Activated T-helper 1 cell treated with anti-CD3 and anti-CD28 coated beads, Interleukin-12 subunit alpha, Interleukin-12 subunit beta, Interleukin-2, Interleukin-4 antibody, amounts not matched to agents 30 ng/mL and 10 ng/mL and 1 ng/mL, durations not matched to agents 14 hours and 24 hours and 36 hours (primary cell): ENCODE measurements around the gene CDH23. TPM values are rescaled to one million over a fixed set of nuclear protein-coding genes. Genes with fewer than 3 reads are reported as not detected.

Experiments used
- DNase-seq: peaks from one replicate; pipeline ENCODE4 v3.0.0; 2021; ENCODE audit warnings: low spot score
- H3K27ac Mint-ChIP-seq: one replicate; pipeline ENCODE4 v1.8.0; 2021; ENCODE audit warnings: mild to moderate bottlenecking, mixed read lengths
- H3K27me3 Mint-ChIP-seq: one replicate; pipeline ENCODE4 v1.8.0; 2022; ENCODE audit warnings: mild to moderate bottlenecking, moderate library complexity, mixed read lengths; ENCODE audit not compliant: insufficient read depth
- H3K36me3 Mint-ChIP-seq: one replicate; pipeline ENCODE4 v1.8.0; 2021; ENCODE audit warnings: low read depth, mixed read lengths
- H3K4me1 Mint-ChIP-seq: one replicate; pipeline ENCODE4 v1.8.0; 2021; ENCODE audit warnings: low read depth, mixed read lengths
- H3K4me3 Mint-ChIP-seq: one replicate; pipeline ENCODE4 v1.8.0; 2021; ENCODE audit warnings: mild to moderate bottlenecking, moderate library complexity, mixed read lengths
- H3K9me3 Mint-ChIP-seq: one replicate; pipeline ENCODE4 v1.8.0; 2021; ENCODE audit warnings: mixed read lengths
- intact Hi-C: fragments of 100-400 bp; cut with micrococcal nuclease; formaldehyde crosslinking; loops from one replicate; pipeline ENCODE4 v1.15.1; 2024
- total RNA-seq: library from RNA; stranded (reverse); gene quantifications from 2 replicates; pipeline ENCODE4 v1.2.3, GENCODE V29; 2022

Gene CDH23
- total RNA-seq, 1 donor from 2014 or later: 0.57 TPM

DNA sequence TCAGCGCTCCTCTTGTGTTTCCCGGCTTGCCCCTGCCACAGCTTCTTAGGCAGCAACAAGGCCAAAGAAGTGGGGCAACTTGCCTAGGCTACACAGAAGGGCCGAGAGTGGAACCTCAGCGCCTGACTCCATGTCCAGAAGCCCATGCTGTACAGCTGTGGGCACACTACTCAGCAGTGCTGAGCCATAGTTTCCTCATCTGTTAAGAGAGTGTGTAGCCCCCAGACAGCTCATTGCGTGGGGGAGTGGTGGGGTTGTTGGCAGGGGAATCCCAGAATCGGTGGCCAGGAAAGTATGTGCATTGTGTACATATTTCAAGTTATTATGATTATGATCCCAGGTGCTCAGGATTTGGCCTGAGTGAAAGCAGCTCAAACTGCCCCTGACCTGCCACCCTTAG is 96.2 kb downstream of the CDH23 start:
- Mint-ChIP-seq H3K4me3 (no peak overlapping the region), H3K9me3 (peaks cover 5% of the 10 kb centered on the region), H3K27me3 (peaks cover 1% of the 10 kb centered on the region), H3K27ac (no peak overlapping the region), H3K36me3 (no peaks in the 10 kb centered on the region), H3K4me1 (peaks cover 16% of the 10 kb centered on the region)
- DNase-seq: no peak
- intact Hi-C loops: no loop called here

DNA sequence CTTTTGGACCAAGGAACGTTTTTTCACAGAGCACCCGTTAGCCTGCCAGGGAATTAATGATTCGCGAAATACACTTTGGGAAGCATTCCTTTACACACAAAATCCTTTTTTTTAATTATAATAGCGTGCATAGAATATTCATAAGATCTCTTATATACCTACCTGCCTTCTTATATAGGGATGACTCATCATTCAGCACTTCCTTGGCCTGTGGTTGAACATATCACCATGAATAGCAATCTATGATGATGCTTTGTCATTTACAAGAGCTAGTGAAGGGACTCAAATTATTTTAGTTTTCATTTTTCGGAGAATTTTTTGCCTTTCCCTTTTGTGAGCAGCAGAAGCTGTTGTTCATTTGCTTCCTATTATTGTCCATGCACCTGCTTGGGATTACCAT is 97.0 kb downstream of the CDH23 start:
- peaks cover 1% of the 10 kb centered on the region for H3K27me3 Mint-ChIP-seq
- intact Hi-C loops: no loop called here
- no peaks in the 10 kb centered on the region for H3K36me3 Mint-ChIP-seq

DNA sequence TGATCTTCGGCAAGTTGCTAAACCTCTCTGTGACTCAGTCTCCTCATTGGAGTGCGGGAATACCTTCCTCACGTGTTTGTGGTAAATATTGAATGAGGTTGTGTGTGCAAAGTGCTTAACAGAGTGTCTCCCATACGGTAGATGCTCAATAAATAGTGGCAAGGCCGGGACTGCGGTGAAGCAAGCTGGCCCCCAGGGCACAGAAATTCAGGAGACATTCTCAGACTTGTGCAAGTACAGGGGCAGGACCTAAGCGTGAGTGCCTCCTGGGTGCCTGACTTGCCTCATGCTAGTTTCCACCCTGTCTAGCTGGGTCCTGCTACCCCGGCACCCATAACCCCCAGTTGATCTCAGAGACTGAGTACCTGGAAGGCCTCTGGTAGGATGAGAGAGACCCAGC is 97.8 kb downstream of the CDH23 start:
- Mint-ChIP-seq H3K9me3 (no peaks in the 10 kb centered on the region), H3K27me3 (peaks cover 4% of the 10 kb centered on the region)

More for the DNA sequence above, 97.0 kb downstream of the CDH23 start:
- Mint-ChIP-seq H3K27ac (no peak overlapping the region), H3K4me1 (peaks cover 16% of the 10 kb centered on the region), H3K9me3 (peaks cover 5% of the 10 kb centered on the region), H3K4me3 (no peak overlapping the region)
- DNase-seq: no peak

DNA sequence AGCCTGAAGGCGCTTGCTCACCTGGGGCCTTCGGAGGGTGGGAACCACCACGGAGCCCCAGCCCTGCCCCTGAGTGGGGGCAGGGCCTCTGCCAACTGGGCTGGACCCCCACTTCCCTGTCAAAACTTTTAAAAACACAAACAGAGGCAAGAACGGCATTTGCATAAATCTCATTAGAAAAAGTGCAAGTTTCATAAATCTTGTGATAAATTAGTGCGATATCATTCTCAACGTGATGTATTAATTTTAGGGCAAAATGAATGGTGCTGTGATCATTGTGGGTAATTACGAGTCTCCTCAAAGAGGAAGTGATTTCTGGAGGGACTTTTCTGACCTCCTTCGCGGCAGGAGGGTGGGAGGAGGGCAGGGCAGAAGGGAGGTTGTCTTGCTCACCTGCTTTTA is 98.3 kb downstream of the CDH23 start:
- intact Hi-C loops: no loop called here
- H3K36me3 Mint-ChIP-seq: no peaks in the 10 kb centered on the region
- peaks cover 16% of the 10 kb centered on the region for H3K4me1 Mint-ChIP-seq
- H3K27me3 Mint-ChIP-seq: peaks cover 3% of the 10 kb centered on the region
- H3K4me3 Mint-ChIP-seq: no peak overlapping the region
- no peak overlapping the region for H3K27ac Mint-ChIP-seq
- H3K9me3 Mint-ChIP-seq: no peaks in the 10 kb centered on the region
- no peak for DNase-seq

More for the DNA sequence above, 97.8 kb downstream of the CDH23 start:
- no peak overlapping the region for H3K27ac Mint-ChIP-seq
- peaks cover 16% of the 10 kb centered on the region for H3K4me1 Mint-ChIP-seq
- intact Hi-C loops: no loop called here
- no peak overlapping the region for H3K4me3 Mint-ChIP-seq
- H3K36me3 Mint-ChIP-seq: no peaks in the 10 kb centered on the region
- DNase-seq: no peak

DNA sequence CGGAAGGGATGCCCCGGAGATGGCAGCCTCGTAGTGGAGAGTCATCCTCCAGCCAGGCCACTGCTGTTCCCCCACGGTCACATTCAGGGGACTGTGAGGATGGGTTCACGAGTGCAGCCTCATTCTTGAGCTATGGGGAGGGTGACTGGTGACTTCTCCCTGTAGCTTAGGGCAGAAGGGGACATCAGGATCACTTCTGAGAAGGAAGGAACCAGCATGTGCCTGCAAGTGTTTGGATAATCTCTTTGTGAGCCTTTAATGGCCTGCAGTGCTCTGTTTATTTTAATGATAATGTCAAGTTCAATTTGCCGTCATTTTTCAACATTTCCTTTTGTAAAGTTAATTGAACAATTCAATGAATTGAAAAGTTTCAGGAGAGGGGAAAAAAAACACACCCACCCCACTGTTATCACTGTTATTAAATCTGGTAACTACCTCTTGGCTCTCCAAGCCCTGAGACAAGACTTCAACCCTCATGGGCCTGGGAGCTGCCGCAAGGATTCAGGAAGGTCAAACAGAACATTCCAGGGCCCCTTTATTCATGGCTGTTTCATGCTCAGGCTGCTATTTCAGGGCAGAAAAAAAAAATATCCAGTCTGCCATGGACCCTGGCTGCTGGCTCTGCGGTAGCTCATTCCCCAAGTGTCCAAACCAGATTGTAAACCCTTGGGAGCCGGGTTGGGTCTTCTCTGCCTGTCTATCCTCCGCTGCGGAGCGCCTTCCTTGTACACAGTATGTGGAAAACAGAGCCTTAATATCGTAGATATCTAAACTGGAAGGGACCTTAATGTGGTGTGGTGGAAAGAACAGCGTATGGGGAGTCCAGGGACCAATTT is 100.4 kb downstream of the CDH23 start:
- peaks cover 16% of the 10 kb centered on the region for H3K4me1 Mint-ChIP-seq
- H3K27ac Mint-ChIP-seq: no peak overlapping the region
- H3K27me3 Mint-ChIP-seq: peaks cover 3% of the 10 kb centered on the region
- intact Hi-C loops: no loop called here
- no peaks in the 10 kb centered on the region for H3K9me3 Mint-ChIP-seq
- no peak overlapping the region for H3K4me3 Mint-ChIP-seq
- H3K36me3 Mint-ChIP-seq: no peaks in the 10 kb centered on the region
- no peak for DNase-seq

DNA sequence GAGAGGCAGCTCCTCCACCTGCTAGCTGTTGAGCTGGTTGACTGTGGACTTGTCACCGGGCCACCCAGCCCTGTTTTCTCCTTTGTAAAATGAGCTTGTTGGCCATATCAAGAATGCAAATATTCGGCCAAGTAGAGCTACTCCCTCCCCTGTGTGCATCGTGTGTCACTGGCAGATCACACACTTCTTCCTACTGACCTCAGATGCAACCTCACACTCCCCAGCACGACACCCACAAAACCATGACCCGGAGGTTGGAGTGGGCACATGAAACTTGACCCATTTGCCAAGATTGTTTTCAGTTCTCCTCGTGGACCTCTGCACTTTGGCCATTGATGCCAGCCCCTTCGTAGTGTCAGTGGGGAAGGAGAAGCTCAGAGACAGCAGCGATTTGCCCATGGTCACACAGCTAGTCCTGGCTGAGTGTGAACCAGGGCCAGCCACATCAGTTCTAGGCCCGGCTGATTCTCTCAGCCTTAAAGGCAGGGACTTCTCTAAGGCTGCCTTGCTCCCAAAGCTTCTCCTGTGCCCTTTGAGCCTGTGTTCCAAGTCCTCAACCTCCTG is 101.1 kb downstream of the CDH23 start:
- Mint-ChIP-seq H3K27me3 (peaks cover 3% of the 10 kb centered on the region), H3K36me3 (no peaks in the 10 kb centered on the region), H3K9me3 (no peaks in the 10 kb centered on the region), H3K4me3 (no peak overlapping the region), H3K27ac (no peak overlapping the region), H3K4me1 (peaks cover 16% of the 10 kb centered on the region)
- intact Hi-C loops: no loop called here
- DNase-seq: no peak

DNA sequence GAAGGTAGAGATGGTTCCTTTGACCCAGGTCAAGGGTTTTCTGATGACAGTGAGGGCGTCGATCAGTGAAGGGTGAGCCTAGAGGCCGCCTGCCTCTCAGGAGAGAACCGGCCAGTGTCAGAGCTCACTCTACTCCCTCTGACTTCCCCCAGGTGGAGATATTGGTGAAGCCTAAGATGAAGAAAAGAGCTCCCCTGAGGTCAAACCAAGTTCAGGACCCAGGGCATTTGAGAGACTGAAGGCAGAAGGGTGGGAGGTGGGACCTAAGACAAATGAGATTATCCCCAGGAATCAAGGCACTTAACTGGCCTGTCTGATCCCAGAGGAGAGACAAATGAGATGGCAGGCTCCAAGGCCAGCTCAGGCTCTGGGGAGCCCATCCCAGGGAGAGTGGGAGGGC is 104.7 kb downstream of the CDH23 start:
- DNase-seq: no peak
- no peaks in the 10 kb centered on the region for H3K9me3 Mint-ChIP-seq
- no peak overlapping the region for H3K27ac Mint-ChIP-seq
- no peaks in the 10 kb centered on the region for H3K4me1 Mint-ChIP-seq
- H3K4me3 Mint-ChIP-seq: no peak overlapping the region
- H3K36me3 Mint-ChIP-seq: no peaks in the 10 kb centered on the region
- intact Hi-C loops: no loop called here
- peaks cover 3% of the 10 kb centered on the region for H3K27me3 Mint-ChIP-seq

DNA sequence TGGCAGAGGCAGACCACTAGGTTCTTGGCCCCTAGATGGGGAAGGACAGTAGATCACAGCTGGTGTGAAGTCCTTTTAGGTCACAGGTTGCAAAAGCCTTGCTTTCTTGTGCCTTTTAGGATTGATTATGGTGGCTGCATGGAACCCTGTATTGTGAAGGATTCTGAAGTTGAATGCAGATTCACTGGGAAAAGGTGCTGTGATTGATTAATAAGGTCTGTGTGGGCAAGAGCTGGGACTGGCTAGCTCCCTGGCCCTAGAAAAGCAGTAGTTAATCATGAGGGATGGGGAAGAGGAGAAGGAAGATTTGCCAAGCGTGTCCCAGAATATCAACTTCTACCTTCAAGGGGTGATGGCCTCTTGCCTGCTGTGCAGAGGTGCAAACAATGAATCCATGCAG is 105.5 kb downstream of the CDH23 start:
- no peak overlapping the region for H3K4me3 Mint-ChIP-seq
- no peak for DNase-seq
- H3K27me3 Mint-ChIP-seq: peaks cover 3% of the 10 kb centered on the region
- no peaks in the 10 kb centered on the region for H3K36me3 Mint-ChIP-seq
- no peaks in the 10 kb centered on the region for H3K9me3 Mint-ChIP-seq
- no peaks in the 10 kb centered on the region for H3K4me1 Mint-ChIP-seq
- H3K27ac Mint-ChIP-seq: no peak overlapping the region
- intact Hi-C loops: no loop called here

DNA sequence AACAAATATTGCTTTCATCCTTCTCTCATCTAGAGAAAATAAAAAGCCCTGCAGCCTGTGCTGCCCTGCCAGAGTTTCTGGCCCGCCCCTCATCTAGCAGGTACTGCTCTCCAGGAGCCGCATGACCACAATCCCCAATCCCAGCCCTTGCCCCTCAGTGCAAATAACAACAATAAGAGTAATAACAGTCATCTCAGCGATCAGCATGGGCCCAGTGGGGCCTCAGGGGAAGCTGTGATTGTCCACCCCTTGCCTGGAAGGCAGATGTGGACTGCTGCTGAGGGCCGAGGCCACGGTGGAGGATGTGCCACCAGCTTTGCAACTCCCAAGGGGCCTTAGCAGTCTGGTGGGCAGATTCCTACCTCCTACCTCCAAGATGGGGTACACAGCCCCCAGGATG is 106.1 kb downstream of the CDH23 start:
- Mint-ChIP-seq H3K27me3 (peaks cover 5% of the 10 kb centered on the region), H3K27ac (no peak overlapping the region), H3K4me1 (no peaks in the 10 kb centered on the region), H3K9me3 (no peaks in the 10 kb centered on the region), H3K4me3 (no peak overlapping the region), H3K36me3 (no peaks in the 10 kb centered on the region)
- no peak for DNase-seq
- intact Hi-C loops: no loop called here

DNA sequence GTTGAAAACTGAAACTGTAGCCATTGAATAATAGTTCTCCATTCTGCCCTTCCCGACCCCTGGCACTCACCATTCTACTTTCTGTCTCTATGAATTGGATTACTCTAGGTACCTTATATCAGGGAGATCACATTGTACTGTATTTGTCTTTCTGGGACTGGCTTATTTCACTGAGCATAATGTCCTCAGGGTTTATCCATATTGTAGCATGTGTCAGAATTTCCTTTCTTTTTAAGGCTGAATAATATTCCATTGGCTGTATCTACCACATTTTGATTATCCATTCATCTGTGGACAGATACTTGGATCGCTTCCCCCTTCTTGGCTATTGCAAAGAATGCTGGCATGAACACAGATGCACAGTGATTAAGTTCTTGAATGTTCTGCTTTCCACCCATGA is 107.4 kb downstream of the CDH23 start:
- DNase-seq: no peak
- H3K4me3 Mint-ChIP-seq: no peak overlapping the region
- intact Hi-C loops: no loop called here
- peaks cover 2% of the 10 kb centered on the region for H3K27me3 Mint-ChIP-seq
- H3K27ac Mint-ChIP-seq: no peak overlapping the region
- no peaks in the 10 kb centered on the region for H3K9me3 Mint-ChIP-seq
- no peaks in the 10 kb centered on the region for H3K4me1 Mint-ChIP-seq
- no peaks in the 10 kb centered on the region for H3K36me3 Mint-ChIP-seq

DNA sequence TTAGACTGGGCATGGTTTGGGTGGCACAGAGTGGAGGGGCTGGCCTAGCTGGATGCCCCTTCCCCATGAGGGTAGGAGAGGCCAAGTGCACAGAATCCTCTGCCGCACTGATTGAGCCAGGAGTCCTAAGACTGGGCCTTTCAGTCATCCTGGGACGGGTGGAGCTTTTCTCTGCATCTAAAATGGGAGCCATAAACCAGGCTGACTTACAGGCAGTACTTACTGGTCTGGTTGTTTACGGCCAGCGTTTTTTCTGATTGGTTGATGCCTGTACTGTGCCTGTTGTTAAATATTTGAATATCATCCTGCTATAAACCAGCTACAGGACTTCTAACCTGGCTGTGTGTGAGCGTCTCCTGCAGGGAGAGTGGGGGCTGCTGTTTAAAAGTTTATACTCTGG is 107.8 kb downstream of the CDH23 start:
- intact Hi-C loops: no loop called here
- no peak overlapping the region for H3K27ac Mint-ChIP-seq
- H3K4me3 Mint-ChIP-seq: no peak overlapping the region
- no peaks in the 10 kb centered on the region for H3K4me1 Mint-ChIP-seq
- H3K9me3 Mint-ChIP-seq: no peaks in the 10 kb centered on the region
- no peaks in the 10 kb centered on the region for H3K36me3 Mint-ChIP-seq
- peaks cover 2% of the 10 kb centered on the region for H3K27me3 Mint-ChIP-seq
- no peak for DNase-seq

DNA sequence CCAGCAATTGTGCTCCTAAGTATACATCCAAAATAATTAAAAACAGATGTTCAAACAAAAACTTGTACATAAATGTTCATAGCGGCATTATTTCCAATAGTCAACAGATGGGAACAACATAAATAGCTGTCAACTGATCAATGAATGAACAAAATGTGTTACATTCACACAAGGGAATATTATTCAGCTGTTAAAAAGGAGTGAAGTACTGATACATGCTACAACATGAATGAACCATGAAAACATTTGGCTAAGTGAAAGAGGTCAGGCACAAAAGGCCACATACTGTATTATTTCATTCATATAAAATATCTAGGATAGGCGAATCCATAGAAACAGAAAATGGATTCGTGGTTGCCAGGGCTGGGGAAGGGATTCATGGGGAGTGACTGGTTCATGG is 109.1 kb downstream of the CDH23 start:
- Mint-ChIP-seq H3K9me3 (no peaks in the 10 kb centered on the region), H3K27me3 (peaks cover 2% of the 10 kb centered on the region), H3K27ac (no peak overlapping the region), H3K4me1 (no peaks in the 10 kb centered on the region), H3K36me3 (no peaks in the 10 kb centered on the region), H3K4me3 (no peak overlapping the region)
- intact Hi-C loops: no loop called here
- DNase-seq: no peak

DNA sequence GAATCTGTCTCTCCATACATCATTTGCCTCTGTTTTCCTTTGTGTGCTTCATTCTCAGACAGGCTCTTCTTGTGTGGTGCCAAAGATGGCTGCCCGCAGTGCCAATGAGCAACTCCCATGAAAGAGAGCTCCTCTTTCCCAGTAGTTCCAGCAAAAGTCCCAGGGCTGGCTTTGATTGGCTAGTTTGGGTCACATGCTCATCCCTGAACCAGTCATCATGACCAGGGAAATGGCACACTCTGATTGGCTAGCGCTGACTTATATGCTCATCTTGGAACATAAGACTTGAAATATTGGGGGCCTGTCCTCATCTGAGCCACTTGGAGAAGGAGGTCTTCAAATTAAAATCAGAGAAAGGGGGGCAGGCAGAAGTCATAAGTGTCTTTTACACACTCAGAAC is 112.7 kb downstream of the CDH23 start:
- no peak overlapping the region for H3K4me3 Mint-ChIP-seq

More for the DNA sequence above, 112.7 kb downstream of the CDH23 start:
- H3K9me3 Mint-ChIP-seq: no peaks in the 10 kb centered on the region
- intact Hi-C loops: no loop called here
- peaks cover 6% of the 10 kb centered on the region for H3K27me3 Mint-ChIP-seq
- no peaks in the 10 kb centered on the region for H3K36me3 Mint-ChIP-seq
- no peak overlapping the region for H3K27ac Mint-ChIP-seq
- DNase-seq: no peak
- H3K4me1 Mint-ChIP-seq: no peaks in the 10 kb centered on the region
